Measurements from ENCODE around the gene SYTL3.
"Not testable (repeated sequence)": the region's sequence is repeated elsewhere in the genome, so short reads cannot be mapped to it uniquely, and the experiment has no call there.

Gene SYTL3

DNA sequence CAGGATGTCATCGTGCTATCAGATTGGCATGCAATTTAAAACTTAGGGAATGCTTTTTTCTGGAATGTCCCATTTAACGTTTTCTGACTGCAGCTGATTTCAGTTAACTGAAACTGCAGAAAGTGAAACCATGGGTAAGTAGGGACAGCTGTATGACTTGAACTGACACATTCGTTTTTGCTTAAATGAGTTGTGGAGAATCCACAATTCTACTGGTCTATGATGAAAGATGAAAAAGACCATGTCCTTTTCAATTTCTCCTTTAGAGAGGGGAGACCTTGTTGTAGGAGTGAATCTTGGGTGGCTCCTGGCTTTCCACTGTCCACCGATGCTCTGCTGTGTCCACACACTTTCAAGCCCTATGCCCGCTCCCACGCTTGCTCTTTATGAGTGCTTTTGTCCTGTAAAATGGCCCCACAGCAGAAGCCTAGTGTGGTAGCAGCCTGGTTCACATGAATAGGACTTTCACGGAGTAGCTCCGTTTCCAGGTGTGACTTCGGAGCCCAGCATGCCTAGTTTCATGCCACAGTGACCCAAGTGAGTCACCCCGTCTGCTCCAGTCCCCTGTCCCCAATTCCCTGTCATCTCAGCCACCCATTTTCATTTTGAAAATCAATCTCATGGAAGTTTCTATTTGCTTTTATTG is 27.2 kb upstream of the SYTL3 start:
- DNase-seq: no peak

DNA sequence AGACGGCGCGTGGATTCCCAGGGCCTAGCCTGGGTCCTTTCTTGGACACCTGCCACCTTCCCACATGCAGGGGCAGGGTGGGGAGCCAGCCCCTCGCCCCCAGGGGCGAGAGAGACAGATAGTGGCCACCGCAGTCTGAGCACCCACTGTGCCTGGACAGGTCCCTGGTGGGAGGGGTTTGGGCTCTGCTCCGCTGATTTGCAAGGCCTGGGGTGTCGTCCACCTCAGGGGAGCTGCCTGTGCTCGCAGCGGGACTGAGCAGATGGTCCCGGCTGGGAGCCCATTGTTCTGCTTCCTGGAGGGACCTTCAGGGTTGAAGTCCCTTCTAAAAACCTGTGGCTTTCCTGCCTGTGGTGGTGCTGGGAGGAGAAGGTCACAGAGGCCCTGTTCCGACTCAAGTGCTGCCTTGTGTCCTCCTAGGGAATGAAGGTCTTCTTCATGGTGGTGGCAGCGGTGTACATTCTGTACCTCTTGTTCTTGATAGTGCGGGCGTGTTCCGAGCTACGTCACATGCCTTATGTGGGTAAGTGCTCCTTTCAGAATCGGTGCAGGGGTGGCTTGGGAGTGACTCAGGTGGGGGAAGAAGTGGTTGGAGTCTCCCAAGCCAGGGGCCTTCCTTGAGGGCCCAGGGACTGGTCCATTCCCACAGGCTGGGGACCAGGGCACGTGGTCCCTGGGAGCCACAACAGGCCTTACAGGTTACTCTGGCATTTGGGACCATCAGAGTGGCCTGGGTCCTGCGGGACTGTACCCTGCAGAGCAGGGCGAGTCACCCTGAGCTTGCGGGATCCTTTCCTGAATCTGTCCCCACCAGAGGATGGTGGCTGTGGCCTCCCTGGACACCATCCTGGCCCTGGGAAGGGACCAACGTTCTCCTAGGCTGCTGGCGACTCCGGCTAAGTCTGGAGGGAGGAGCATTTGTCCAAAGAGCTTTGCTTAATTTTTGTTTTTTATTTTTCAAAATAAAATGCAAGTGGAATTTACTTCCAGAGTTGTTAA is 24.9 kb upstream of the SYTL3 start:
- no peak for DNase-seq

DNA sequence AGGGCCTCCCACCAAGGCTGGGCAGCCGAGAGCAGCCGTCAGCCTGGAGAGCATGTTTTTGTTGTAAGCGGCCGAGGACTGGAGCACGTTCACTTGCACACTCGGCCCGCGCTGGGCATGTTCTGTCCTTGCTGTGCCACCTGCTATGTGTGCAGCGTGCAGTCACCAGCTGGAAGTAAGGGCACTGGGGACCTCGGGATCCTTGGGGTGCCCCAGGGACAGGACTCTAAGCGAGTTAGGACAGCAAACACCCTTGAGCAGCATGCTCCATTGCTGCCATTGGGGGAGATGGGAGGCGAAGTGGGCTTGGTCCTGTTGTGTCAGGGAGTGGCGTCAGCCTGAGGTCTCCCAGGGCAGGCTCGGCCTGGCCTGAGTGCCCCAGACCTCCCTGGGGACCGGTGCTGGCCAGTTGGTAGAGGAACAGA is 24.0 kb upstream of the SYTL3 start:
- DNase-seq: no peak

DNA sequence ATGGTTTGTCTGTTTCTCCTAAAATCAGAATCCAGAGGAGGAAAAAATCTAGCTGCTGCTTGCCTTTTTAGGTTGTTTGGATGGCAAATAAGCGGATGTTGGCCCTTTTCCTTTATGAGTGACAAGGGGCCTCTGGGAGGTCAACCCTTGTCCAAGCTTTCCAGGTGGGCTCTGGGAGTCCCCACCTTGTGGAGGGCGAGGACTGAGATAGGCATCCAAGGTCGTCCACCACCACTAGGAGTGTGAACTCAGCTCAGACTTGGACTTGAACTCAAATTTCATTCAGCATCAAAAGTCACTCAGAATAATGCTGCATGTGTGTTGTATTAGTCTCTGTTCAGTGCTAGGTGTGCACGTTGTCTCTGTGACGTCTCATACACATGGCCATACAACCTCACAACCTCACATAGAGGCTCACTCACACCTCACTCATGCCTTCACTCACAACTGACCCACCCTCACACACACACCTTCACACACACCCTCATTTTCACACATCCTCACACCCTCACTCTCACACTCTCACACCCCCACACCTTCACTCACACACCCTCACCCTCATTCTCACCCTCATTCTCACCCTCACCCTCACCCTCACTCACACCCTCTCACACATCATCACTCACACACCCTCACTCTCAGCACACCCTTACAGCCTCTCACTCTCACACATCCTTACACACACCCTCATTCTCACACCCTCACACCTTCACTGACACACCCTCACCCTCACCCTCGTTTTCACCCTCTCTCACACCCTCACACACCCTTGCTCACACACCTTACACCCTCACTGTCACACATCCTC is 23.3 kb upstream of the SYTL3 start:
- no peak for DNase-seq

DNA sequence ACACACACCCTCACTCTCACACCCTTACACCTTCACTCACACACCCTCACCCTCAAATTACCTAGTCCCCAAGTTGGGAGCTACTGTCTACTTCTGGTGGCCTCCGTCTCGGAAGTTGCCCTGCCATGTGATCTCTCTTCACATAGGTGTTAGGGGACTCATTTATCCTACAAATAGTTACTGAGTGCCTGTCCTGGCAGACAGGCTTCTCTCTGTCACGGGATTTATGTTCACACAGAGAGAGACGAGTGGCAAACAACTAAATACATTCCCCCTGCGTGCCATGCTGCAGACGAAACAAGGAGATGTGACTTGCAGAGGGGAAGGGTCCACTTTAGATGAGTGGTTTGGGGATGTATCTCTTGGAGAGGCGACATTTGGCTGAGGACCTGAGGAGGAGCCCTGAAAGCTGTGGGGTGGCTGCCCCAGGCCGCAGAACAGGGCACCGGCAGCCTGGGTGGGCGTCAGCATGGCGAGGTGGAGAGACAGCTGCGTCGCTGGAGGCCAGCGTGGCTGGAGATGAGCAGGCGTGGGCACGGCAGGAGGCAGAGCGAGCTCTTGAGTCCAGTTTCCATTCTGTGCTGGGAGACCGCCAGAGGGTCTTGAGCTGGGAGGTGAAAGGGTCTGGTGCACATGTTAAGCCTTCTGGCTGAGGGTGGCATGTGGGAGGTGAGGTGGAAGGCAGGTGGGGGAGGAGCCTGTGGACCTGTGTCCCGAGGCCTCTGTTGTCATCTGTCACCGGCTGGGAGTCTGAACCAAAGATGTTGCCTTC is 22.5 kb upstream of the SYTL3 start:
- DNase-seq: no peak

DNA sequence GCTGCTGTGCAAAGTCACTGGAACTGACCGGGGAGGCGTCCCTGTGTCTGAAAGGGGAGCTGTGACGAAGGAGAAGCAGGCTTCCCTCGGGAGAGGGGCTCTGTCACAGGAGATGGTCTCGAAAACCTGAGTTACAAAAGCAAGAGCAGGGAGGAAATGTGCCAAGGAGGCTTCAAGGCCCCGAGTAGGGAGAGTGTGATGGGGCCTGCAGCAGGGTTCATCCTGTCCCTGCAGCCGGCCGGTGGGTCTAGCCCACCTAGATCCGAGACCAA is 22.0 kb upstream of the SYTL3 start:
- no peak for DNase-seq

DNA sequence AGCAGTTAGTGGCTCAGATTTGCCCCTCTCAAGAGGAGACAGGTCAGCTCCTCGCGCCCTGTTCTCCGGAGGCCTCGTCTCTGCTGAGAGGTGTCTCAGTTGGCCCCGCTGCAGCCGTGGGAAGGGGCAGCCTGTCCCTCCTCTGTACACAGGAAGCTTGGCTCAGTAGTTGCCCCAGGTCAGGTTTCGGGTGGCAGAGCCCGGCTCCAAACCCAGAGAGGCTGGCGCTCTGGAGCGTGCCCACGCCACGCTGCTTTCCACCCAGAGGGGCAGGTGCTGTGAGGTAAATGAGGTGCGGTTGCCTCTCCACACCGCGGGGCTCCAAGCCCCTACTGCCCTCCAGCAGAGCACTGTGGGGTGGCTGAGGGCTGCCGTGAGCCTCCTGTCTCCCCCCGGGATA is 21.3 kb upstream of the SYTL3 start:
- DNase-seq: no peak

DNA sequence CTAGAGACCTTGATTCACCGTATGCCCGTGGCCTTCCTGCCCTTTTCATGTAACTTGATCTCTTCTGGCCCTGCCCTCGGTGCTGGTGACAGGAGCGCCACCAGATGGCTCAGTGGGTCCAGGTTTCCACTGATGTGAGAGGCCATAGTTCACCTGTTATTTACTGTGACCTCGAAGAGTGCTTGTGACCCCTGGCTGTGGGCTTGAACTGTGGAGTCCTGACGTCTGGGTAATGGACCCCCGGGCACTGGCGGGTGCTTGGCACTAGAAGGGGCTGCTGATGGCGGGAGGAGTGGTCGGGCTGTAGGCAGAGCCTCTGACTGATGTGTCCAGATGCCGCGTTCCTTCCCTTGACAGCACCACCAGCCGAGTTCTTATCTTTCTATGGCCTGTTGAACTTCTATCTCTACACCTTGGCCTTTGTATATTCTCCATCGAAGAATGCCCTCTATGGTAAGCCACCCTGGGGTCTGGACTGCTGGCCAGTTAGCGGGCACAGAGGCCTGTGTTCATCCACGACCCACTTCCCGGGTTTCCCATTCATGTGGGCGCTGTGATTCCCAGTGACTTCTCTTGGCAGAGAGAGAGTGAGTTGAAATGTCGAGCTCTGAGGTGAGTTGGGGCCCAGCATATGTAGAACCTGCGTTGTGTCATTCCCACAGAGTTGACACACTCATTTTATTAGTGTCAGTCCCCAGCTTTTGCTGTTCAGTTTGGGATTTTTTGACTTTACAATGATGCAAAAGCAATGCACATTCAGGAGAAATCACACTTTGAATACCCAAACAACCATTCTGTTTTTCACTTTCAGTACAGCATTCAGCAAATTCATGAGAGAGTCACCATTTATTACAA is 20.3 kb upstream of the SYTL3 start:
- no peak for DNase-seq

DNA sequence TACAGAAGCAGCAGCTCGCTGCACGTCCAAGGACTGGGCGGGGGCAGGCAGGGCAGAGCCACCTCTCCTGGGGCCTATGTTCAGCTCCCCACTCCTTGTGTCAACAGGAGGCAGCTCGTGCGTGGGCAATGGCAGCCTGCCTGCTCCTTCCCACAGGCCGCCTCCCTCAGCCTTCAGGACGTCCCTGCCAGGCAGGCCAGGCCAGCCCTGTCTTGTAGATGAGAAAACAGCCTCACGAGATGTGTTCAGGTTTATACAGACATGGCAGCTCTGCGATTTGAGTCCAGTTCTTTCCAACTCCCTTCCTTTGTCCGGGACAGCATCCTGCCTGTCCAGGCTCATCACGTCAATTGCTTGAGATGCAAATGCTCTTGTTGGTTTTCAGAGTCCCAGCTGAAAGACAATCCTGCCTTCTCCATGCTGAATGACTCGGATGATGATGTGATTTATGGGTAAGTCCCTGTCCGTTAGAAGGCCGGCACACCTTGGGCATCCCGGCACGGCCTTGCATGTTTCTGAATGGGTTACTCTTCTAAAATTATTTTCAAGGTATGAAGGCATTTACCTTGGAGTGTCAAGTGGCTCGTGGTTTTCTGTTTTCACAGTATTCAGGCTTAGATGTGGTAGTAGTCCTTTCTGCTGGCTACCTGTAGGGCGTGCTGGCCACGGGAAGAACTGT is 18.8 kb upstream of the SYTL3 start:
- no peak for DNase-seq

DNA sequence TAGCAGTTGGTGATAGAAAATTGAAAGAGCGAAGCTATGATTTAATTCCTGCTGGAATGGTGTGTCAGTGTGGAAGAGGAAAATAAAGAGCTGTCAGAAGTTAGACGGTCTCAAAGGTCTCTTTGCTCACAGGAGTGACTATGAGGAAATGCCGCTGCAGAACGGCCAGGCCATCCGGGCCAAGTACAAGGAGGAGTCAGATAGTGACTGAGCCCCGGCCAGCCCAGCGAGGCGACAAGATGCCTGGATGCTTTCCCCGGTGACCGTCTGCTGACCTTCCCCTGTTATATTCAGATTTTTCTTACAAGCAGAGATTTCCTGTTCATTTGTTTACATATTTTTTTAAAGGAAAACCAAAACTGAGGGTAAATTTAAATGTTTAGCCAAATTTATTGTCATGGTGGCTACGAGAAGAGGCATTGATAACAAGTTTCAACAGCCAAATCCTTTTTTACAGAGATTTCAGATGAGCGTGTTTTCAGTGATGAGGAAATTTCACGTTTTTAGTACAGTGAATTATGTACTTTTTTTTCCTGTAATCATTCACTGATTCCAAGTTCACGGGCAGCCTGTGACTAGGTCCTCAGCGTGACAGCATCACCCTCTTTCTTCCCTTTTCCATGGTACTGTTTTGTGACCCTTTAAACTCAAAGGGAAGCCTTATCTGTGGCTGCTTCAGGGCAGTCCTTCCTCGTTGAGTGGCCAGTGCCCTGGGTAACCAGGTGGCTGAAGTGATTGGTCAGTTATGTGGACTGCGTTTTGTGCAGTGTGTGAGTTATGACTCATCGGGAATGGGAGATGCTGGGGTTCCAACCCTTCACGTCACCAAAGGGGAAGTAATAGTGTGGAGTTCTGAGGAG is 17.9 kb upstream of the SYTL3 start:
- no peak for DNase-seq

DNA sequence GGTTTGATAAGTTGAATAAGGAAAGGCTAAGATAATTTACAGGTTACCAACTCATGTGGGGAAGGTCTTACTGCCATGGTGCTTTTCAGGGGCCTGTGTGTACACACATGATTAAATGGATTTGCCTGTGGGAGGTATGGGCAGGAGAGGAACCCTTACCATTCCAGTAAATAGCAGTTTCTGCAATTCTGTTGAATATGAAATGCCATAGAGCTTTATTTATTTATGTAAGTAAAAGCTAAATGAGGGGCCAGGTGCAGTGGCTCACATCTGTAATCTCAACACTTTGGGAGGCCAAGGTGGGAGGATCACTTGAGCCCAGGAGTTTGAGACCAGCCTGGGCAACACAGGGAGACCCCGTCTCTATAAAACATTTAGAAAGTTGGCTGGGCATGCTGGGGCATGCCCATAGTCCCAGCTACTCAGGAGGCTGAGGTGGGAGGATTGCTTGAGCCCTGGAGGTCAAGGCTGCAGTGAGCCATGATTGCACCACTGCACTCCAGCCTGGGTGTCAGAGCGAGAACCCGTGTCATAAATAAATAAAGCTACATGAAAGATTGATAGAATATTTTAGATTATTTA is 17.2 kb upstream of the SYTL3 start:
- DNase-seq: not testable (repeated sequence)

DNA sequence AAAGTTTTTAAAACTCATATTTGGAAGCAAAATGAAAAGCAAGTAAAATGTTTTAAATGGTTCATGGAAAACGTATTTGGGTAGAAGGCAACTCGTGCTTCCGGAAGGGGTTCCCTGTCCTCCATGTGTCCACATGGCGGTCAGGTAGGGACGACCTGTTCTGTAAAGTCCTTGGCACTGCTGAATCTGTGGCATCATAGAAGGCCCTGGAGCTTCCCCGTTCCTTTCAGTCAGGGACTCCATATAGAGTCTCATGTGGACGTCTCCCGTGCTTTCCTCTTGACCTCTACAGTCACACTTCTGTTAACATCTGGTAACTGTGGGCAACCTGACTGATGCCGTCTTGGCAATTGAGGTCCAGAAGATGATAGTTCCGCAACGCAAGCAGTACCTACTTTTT is 16.7 kb upstream of the SYTL3 start:
- no peak for DNase-seq

DNA sequence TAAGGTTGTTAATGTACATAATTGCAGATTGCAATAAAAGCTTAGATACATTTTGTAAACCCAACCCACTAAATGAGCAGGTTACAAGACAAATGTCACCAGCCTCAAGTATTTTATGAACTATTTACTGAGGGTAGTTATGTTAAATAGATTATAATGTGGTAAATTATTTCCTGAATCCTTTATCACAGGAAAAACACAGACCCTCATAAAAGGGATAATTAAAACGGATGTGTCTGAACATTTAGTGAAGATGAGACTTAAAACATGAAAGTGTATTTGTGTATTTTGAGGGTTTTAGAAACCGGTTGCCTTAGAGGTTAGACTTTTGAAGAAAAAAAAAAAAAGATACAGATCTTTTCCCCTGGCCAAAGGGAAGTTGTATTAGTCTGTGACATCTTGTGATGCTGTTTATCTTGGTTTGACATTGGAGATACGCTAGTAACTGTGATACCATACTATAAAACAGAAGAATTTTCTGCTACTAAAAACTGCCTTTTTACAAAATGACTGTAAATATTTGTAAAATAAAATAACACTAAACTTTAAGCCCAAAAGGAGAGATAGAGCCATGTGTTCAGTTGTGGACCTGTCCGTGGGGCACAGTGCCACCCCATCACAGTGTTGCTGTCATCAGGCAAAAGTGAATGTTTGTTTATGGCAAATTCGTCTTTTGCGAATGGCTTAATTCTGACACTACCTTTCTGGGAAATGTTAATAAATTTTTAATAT is 15.0 kb upstream of the SYTL3 start:
- DNase-seq: no peak

DNA sequence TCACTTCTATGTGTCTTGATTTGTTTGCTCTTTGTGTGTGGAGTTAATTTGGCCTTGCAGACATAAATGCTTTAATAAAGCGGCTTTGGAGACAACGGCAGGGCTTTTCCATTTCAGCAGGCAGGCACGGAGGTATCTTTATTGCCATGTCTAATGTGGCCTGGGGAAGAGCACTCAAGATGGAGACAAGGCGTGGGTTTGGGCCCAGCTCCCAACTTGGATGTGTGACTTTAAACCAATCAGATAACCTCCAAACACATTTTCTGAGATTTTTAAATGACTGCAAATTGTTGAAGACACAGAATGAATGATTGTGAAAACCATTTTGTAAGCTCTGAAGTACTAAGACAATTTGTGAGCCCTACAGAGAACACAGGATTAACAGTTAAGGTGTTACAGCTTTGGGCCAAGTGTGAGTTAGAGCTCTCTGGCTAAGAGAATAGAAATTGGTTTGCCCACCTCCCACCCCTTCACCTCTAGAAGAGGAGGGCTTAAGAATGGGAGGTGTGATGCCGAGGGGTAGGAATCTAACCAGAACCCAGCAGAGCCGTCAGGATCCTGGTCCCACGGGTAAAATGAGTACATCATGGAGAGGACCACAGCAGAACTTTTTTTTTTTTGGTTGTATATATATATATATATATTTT is 14.3 kb upstream of the SYTL3 start:
- DNase-seq: no peak

DNA sequence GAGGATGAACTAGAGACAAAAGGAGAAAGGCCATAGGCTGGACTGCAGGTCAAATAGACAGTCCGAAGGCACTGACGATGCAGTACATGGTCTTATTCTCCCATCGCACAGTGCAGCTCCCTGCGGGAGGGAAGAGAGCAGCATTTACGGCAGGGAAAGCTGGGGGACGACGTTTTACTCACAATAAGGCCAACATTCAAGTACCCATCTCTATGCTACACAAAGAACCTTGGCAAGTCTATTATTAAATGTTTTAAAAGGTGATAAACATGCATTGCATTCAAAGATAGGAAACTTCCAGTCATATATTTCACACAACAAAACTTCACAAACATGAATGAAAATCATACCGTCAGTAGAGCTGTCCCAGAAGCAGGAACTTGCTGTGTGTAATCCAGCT is 13.1 kb upstream of the SYTL3 start:
- DNase-seq: no peak

DNA sequence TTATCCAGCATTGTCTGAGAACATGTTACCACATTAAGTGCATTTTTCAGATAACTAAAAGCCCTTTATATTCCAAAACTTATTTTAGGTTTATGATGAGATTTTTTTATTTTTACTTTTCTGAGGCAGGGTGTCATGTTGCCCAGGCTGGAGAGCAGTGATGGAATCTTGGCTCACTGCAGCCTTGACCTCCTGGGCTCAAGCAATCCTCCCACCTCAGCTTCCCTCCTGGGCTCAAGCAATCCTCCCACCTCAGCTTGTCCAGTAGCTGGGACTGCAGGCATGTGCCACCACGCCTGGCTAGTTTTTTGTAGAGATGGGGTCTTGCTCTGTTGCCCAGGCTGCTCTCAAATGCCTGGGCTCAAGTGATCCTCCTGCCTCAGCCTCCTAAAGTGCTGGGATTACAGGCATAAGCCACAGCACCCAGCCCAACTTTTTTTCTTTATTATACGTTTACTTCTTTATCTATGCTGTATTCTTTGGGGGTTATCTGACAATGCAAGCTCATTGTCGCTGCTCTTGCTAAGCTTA is 11.5 kb upstream of the SYTL3 start:
- DNase-seq: no peak

DNA sequence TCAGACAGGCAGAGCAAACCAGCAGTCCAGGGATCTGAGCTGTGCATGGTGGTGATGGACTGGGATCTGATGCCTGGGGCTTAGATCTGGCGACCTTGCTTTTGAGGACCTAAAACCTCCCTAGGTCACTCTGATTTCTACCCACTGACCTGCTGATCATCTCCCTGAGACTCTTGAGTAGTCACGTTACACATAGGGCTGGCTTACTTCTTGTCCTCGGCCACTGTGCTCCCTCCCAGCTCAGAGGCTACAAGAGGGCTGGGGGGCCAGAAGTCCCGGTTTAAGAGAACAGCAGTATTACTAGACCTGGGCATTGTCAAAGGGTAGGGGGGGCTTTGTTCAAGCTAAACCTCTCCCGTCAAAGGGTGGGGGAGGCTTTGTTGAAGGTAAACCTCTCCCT is 10.8 kb upstream of the SYTL3 start:
- no peak for DNase-seq

DNA sequence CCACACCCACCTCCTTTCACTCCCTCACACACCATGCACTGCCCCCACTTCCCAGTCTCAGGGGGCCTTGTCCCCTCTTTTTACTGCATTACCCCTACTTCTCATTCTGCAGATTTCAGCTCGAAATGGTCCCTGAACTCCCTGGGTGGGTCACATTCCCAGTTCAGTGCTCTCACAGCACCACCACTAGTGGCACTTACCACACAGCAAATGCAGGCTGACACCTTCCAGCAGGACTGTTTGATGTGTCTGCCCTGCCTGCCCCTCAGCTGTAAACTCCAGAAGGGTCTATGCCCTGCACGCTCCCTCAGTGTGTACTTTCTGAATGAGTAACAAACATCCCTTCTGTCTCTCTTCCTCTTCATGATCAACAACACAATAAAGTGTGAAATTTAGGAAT is 9.3 kb upstream of the SYTL3 start:
- no peak for DNase-seq

All from NCI-H1436 treated with DMSO at 0.1 percent for 48 hours (cell line).